GM23338 (cell line): ENCODE data around the gene HSPA9. TPM values are rescaled to one million over a fixed set of nuclear protein-coding genes. Genes with fewer than 3 reads are reported as not detected.

Experiments
- ATAC-seq: fragments of 200-7000 bp; cut with Tn5 transposase; 3 replicates; pipeline ENCODE4 v1.9.1; 2020
- DNase-seq: peaks from one replicate; pipeline ENCODE4 v3.0.0-alpha.2; 2015; ENCODE audit warnings: low spot score
- H2AFZ ChIP-seq: fragments of 200-600 bp; sonication (generic); 2 replicates; pipeline ENCODE4 v1.8.0; 2016; ENCODE audit warnings: antibody characterized with exemption, mild to moderate bottlenecking, moderate library complexity
- H3F3A ChIP-seq: fragments of 200-600 bp; sonication (generic); replicated peaks from 2 replicates; pipeline ENCODE4 v1.8.0; 2017; ENCODE audit warnings: antibody characterized with exemption, mixed run types, low read depth
- H3K27ac ChIP-seq: fragments of 200-600 bp; sonication (generic); 2 replicates; pipeline ENCODE4 v1.6.1; 2016; ENCODE audit warnings: low read depth
- H3K27me3 ChIP-seq: fragments of 200-600 bp; sonication (generic); 2 replicates; pipeline ENCODE4 v1.8.0; 2016; ENCODE audit warnings: mild to moderate bottlenecking, mixed run types, moderate library complexity; ENCODE audit not compliant: insufficient read depth
- H3K36me3 ChIP-seq: fragments of 200-600 bp; sonication (generic); 2 replicates; pipeline ENCODE4 v1.8.0; 2016; ENCODE audit warnings: mild to moderate bottlenecking; ENCODE audit not compliant: insufficient read depth
- H3K4me1 ChIP-seq: fragments of 200-600 bp; sonication (generic); 2 replicates; pipeline ENCODE4 v1.8.0; 2016; ENCODE audit warnings: mild to moderate bottlenecking, moderate library complexity; ENCODE audit not compliant: insufficient read depth
- H3K4me2 ChIP-seq: fragments of 200-600 bp; sonication (generic); 2 replicates; pipeline ENCODE4 v1.7.1; 2017; ENCODE audit warnings: mixed run types
- H3K4me3 ChIP-seq: fragments of 200-600 bp; sonication (generic); 2 replicates; pipeline ENCODE4 v1.6.1; 2016; ENCODE audit warnings: mixed run types
- H3K79me2 ChIP-seq: fragments of 200-600 bp; sonication (generic); replicated peaks from 2 replicates; pipeline ENCODE4 v1.8.0; 2017; ENCODE audit warnings: mild to moderate bottlenecking; ENCODE audit not compliant: insufficient read depth
- H3K9me2 ChIP-seq: fragments of 200-600 bp; sonication (generic); 2 replicates; pipeline ENCODE4 v1.8.0; 2017; ENCODE audit not compliant: insufficient read depth
- H4K20me1 ChIP-seq: fragments of 200-600 bp; sonication (generic); replicated peaks from 2 replicates; pipeline ENCODE4 v1.8.0; 2017; ENCODE audit warnings: mild to moderate bottlenecking; ENCODE audit not compliant: insufficient read depth
- H3K27ac Mint-ChIP-seq: 2 replicates; pipeline ENCODE4 v1.8.0; 2020; ENCODE audit warnings: inconsistent platforms, mild to moderate bottlenecking, moderate library complexity, mixed read lengths
- H3K27me3 Mint-ChIP-seq: 3 replicates; pipeline ENCODE4 v1.8.0; 2022; ENCODE audit warnings: low read depth, mild to moderate bottlenecking, moderate library complexity, mixed read lengths, inconsistent platforms; ENCODE audit not compliant: insufficient read depth, poor library complexity
- H3K36me3 Mint-ChIP-seq: 3 replicates; pipeline ENCODE4 v1.8.0; 2021; ENCODE audit warnings: low read depth, mild to moderate bottlenecking, inconsistent platforms, moderate library complexity, mixed read lengths
- H3K4me1 Mint-ChIP-seq: 3 replicates; pipeline ENCODE4 v1.8.0; 2020; ENCODE audit warnings: mild to moderate bottlenecking, inconsistent platforms, mixed read lengths
- H3K4me3 Mint-ChIP-seq: 3 replicates; pipeline ENCODE4 v1.8.0; 2021; ENCODE audit warnings: moderate library complexity, mild to moderate bottlenecking, inconsistent platforms, mixed read lengths
- H3K9me3 Mint-ChIP-seq: 3 replicates; pipeline ENCODE4 v1.8.0; 2020; ENCODE audit warnings: moderate library complexity, mild to moderate bottlenecking, inconsistent platforms, mixed read lengths
- CREB1 ChIP-seq: fragments of 250-450 bp; sonication (Bioruptor Pico); IDR thresholded peaks from 2 replicates; pipeline ENCODE4 v1.5.0; 2020; ENCODE audit warnings: low read depth, mild to moderate bottlenecking, moderate library complexity
- CTCF ChIP-seq, 2 experiments: fragments of 200-600 bp in 1 of 2; sonication (generic) in 1 of 2; conservative IDR thresholded peaks; 2 replicates each; pipeline versions ENCODE4 v1.5.1 to v1.6.1; 2016 to 2017; ENCODE audit warnings: antibody characterized with exemption in 2 of 2, low read depth in 2 of 2, mild to moderate bottlenecking in 2 of 2, moderate library complexity in 1 of 2
- EZH2 ChIP-seq: fragments of 200-600 bp; sonication (generic); IDR thresholded peaks from one replicate; pipeline ENCODE4 v1.8.0; 2017; ENCODE audit warnings: antibody characterized with exemption, mild to moderate bottlenecking, low read depth; ENCODE audit not compliant: unreplicated experiment
- EZH2phosphoT487 ChIP-seq: fragments of 200-600 bp; sonication (generic); IDR thresholded peaks from one replicate; pipeline ENCODE4 v1.8.1; 2018; ENCODE audit warnings: antibody characterized with exemption; ENCODE audit not compliant: unreplicated experiment
- JUNB ChIP-seq: IDR thresholded peaks from one replicate; pipeline ENCODE4 v1.6.1; 2016; ENCODE audit warnings: antibody characterized with exemption; ENCODE audit not compliant: unreplicated experiment
- NANOG ChIP-seq: IDR thresholded peaks from 2 replicates; pipeline ENCODE4 v1.6.1; 2016; ENCODE audit warnings: antibody characterized with exemption, borderline replicate concordance
- POLR2AphosphoS5 ChIP-seq: IDR thresholded peaks from 2 replicates; pipeline ENCODE4 v1.6.1; 2016; ENCODE audit warnings: antibody characterized with exemption, low read depth
- REST ChIP-seq: IDR thresholded peaks from one replicate; pipeline ENCODE4 v1.6.1; 2018; ENCODE audit warnings: antibody characterized with exemption; ENCODE audit not compliant: unreplicated experiment
- STAT1 ChIP-seq: IDR thresholded peaks from one replicate; pipeline ENCODE4 v1.6.1; 2016; ENCODE audit warnings: antibody characterized with exemption; ENCODE audit not compliant: unreplicated experiment
- ZNF114 ChIP-seq: fragments of 250-450 bp; sonication (Bioruptor Pico); IDR thresholded peaks from 2 replicates; pipeline ENCODE4 v1.5.0; 2020; ENCODE audit warnings: mild to moderate bottlenecking, moderate library complexity
- ZNF331 ChIP-seq: fragments of 250-450 bp; sonication (Bioruptor Pico); IDR thresholded peaks from 2 replicates; pipeline ENCODE4 v1.5.0; 2020; ENCODE audit warnings: low read depth, mild to moderate bottlenecking, moderate library complexity
- polyA plus RNA-seq: library from polyadenylated mRNA; unstranded; fragments of >200 nt; fragmentation: Nextera tagmentation; extraction: Ambion mirVana; gene quantifications from 2 replicates; pipeline ENCODE4 v1.2.1, GENCODE V29; 2016
- total RNA-seq: library from RNA; depleted of rRNA; stranded (reverse); fragments of >200 nt; shearing (Covaris generic); gene quantifications from 2 replicates; pipeline ENCODE4 v1.2.3, GENCODE V29; 2014
- TF ChIP-seq, protein P1 (sequence below): fragments of 250-450 bp; sonication (Bioruptor Pico); IDR thresholded peaks from 2 replicates; pipeline ENCODE4 v1.5.0; 2020; ENCODE audit warnings: mild to moderate bottlenecking, moderate library complexity
- TF ChIP-seq, protein P2 (sequence below): IDR thresholded peaks from 2 replicates; pipeline ENCODE4 v1.6.1; 2016; ENCODE audit warnings: antibody characterized with exemption

HSPA9 gene
- total and polyA plus RNA-seq, 2 experiments from 2014 or later, result 302 to 751 TPM

DNA sequence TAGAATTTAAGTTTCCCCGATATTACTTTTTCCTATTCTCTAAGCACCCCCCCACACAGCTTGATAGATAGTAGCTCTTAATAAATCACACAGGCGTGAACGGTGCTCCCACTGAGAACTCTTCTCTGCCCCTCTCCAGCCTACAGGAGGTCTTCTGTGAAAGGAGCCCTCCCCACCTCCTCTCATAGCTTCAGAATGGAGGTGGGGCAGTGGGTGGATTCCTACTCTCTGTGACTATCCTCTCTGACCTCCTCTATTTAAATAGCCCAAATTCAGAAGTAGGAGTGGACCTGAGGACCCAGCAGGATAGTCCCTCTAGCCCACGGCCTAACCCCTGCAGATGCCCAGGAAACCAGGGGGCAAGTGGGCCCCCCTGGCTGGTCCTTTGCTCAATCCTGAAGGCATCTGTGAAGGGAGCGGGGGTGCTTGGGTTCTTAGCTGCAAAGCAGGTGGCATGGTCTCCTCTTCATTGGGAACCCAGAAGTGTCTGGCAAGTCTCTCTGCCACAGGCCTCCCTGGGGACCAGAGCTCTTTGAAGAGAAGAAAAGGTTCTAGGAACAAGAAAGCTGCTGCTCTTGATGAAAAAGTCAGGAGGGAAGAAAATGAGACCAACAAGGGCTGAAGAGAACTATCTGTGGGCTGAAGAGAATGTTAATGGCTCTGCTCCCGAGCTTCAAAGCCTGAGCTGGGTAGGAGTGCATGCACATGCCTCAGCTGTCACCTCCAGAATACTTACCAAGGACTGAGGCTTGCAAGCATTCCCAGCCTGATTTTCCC lies 21.1 kb upstream of the HSPA9 start:
- Mint-ChIP-seq H3K27ac (no peak overlapping the region), H3K4me1 (peaks cover 17% of the 10 kb centered on the region), H3K36me3 (no peaks in the 10 kb centered on the region), H3K9me3 (no peaks in the 10 kb centered on the region), H3K27me3 (peaks cover 5% of the 10 kb centered on the region), H3K4me3 (no peak overlapping the region)
- Histone ChIP-seq H3K4me2 (no peak overlapping the region), H3K36me3 (no peaks in the 10 kb centered on the region), H3K4me1 (no peaks in the 10 kb centered on the region; the same call in 1 of the 2 replicates), H3K27ac (no peak overlapping the region), H3F3A (no peaks in the 10 kb centered on the region), H3K9me2 (no peaks in the 10 kb centered on the region), H3K4me3 (no peak overlapping the region), H3K27me3 (no peaks in the 10 kb centered on the region), H2AFZ (no peak overlapping the region), H4K20me1 (no peaks in the 10 kb centered on the region), H3K79me2 (no peaks in the 10 kb centered on the region)
- DNase-seq (no peak), ATAC-seq (no peak)
- TF ChIP-seq EZH2phosphoT487 (no peak), CTCF (conservative IDR thresholded peaks at IDR 0.05; ENCODE audit: low read depth in 2 of 2) (no peak), JUNB (no peak), ZNF114 (CRISPR knock-in tag) (no peak), ZNF331 (no peak), REST (no peak), NANOG (no peak), POLR2AphosphoS5 (no peak), CREB1 (CRISPR knock-in tag) (no peak), STAT1 (no peak), EZH2 (no peak)
- TF ChIP-seq, protein P1, sequence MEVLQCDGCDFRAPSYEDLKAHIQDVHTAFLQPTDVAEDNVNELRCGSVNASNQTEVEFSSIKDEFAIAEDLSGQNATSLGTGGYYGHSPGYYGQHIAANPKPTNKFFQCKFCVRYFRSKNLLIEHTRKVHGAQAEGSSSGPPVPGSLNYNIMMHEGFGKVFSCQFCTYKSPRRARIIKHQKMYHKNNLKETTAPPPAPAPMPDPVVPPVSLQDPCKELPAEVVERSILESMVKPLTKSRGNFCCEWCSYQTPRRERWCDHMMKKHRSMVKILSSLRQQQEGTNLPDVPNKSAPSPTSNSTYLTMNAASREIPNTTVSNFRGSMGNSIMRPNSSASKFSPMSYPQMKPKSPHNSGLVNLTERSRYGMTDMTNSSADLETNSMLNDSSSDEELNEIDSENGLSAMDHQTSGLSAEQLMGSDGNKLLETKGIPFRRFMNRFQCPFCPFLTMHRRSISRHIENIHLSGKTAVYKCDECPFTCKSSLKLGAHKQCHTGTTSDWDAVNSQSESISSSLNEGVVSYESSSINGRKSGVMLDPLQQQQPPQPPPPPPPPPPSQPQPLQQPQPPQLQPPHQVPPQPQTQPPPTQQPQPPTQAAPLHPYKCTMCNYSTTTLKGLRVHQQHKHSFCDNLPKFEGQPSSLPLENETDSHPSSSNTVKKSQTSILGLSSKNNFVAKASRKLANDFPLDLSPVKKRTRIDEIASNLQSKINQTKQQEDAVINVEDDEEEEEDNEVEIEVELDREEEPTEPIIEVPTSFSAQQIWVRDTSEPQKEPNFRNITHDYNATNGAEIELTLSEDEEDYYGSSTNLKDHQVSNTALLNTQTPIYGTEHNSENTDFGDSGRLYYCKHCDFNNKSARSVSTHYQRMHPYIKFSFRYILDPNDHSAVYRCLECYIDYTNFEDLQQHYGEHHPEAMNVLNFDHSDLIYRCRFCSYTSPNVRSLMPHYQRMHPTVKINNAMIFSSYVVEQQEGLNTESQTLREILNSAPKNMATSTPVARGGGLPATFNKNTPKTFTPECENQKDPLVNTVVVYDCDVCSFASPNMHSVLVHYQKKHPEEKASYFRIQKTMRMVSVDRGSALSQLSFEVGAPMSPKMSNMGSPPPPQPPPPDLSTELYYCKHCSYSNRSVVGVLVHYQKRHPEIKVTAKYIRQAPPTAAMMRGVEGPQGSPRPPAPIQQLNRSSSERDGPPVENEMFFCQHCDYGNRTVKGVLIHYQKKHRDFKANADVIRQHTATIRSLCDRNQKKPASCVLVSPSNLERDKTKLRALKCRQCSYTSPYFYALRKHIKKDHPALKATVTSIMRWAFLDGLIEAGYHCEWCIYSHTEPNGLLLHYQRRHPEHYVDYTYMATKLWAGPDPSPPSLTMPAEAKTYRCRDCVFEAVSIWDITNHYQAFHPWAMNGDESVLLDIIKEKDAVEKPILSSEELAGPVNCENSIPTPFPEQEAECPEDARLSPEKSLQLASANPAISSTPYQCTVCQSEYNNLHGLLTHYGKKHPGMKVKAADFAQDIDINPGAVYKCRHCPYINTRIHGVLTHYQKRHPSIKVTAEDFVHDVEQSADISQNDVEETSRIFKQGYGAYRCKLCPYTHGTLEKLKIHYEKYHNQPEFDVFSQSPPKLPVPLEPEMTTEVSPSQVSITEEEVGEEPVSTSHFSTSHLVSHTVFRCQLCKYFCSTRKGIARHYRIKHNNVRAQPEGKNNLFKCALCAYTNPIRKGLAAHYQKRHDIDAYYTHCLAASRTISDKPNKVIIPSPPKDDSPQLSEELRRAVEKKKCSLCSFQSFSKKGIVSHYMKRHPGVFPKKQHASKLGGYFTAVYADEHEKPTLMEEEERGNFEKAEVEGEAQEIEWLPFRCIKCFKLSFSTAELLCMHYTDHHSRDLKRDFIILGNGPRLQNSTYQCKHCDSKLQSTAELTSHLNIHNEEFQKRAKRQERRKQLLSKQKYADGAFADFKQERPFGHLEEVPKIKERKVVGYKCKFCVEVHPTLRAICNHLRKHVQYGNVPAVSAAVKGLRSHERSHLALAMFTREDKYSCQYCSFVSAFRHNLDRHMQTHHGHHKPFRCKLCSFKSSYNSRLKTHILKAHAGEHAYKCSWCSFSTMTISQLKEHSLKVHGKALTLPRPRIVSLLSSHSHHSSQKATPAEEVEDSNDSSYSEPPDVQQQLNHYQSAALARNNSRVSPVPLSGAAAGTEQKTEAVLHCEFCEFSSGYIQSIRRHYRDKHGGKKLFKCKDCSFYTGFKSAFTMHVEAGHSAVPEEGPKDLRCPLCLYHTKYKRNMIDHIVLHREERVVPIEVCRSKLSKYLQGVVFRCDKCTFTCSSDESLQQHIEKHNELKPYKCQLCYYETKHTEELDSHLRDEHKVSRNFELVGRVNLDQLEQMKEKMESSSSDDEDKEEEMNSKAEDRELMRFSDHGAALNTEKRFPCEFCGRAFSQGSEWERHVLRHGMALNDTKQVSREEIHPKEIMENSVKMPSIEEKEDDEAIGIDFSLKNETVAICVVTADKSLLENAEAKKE, result no peak
- TF ChIP-seq, protein P2, sequence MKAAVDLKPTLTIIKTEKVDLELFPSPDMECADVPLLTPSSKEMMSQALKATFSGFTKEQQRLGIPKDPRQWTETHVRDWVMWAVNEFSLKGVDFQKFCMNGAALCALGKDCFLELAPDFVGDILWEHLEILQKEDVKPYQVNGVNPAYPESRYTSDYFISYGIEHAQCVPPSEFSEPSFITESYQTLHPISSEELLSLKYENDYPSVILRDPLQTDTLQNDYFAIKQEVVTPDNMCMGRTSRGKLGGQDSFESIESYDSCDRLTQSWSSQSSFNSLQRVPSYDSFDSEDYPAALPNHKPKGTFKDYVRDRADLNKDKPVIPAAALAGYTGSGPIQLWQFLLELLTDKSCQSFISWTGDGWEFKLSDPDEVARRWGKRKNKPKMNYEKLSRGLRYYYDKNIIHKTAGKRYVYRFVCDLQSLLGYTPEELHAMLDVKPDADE, result no peak
